HG03139 (cell line): ENCODE data around the gene JHY.
A peak's percentile ranks its signal among the peaks of the same experiment; 100 is the strongest.

Experiments used
- ATAC-seq: cut with Tn5 transposase; IDR thresholded peaks from one replicate; pipeline ENCODE4 v1.9.1; 2021; ENCODE audit not compliant: unreplicated experiment

The JHY gene

DNA sequence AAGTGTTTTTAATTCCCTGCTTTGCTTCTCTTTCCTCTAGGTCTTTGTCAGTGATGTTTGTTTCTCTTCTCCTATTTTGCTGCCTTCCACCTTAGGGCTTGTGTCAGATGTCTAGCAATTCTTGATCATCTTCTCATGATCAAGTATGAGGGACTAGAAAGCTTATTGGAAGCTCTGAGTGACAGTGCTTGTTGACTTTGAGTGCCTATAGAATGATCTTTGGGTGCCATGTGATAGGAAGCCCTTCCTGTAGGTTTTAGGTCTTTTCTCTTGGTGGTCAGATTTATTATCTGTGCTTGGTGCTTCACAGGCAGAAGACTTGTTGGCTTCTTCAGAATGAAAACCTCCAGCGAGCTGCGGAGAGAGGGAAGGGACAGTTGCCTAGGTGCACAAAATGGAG is 56.0 kb downstream of the JHY start:
- ATAC-seq = no peak

DNA sequence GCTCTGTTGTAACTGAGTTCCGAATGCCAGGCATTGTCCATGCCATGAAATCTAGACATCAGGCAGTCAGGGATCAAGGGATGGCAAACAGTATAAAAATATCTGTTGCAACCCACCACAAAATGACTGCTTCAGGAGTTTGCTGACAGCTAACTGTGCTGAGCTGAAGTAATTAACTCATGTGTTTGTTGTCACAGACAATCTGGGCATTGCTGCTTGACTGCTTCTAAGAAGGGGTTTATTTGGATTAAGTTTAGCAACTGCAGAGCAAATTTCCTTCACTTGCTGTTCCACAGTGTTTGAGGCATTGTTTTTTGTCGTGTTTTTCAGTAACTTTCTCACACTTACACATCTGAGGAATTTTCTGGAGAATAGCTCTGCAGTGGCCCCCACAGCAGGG is 68.7 kb downstream of the JHY start:
- ATAC-seq = no peak

DNA sequence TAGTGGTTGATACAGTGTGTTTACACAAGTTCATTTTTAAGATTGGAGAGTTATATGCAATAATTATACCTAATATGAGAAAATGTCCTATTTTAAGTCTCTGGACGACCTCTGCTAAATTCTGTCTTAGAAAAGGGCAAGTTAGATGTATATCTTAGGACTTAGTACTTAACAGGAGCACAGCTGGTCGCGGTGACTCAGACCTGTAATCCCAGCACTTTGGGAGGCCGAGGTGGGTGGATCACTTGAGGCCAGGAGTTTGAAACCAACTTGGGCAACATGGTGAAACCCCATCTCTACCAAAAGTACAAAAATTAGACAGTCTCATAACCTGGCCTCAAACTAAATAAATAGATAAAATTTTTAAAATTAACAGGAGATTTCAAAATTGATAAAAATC is 71.9 kb downstream of the JHY start:
- no peak for ATAC-seq

DNA sequence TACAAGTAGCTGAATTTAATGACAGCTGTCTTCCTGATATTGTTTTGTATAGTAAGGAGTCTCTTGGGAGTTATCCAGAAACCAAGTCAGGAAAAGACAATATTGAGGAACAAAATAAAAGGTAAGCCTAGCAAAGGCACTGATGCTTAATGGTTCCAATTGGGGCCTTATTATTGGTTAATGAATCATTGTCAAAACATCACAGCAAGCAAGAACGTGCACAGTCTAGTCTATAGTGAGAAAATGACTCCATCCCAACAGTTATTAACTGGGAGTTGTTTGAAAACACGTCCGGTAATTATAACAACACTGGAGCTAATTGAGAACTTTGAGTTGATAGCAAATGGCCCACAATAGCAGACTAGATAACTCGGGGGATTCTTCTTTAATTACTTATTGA is 81.4 kb downstream of the JHY start:
- ATAC-seq = no peak

DNA sequence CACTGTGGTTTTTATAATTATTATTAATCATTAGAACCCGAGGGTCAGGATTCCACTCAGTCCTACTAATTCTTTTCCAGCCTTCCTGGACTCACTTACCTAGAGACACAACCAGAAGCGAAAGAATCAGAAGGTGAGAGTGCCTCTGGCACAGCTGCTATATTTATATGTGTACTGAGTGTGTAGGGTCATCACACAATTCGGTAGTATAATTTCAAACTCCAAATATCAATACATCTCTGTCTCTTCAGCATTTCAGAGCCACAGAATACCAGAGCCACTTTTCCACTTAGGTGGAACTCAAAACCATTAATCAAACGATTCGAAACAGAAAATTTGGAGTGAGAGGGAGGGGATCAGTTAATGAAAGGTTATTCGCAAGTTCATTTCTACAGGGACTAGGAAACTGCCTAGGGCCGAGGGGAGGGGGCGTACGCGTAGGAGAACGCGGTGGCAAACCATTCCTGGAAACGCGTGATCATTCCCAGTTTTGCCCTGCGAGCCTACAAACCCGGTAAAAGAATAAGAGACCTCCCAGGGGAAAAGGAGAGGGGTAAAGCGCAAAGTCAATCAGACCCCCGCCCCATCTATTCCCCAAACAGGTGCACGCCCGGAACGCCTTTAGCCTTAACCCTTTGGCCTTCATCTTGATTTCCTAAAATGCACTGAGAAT is 93.6 kb downstream of the JHY start:
- no peak for ATAC-seq

DNA sequence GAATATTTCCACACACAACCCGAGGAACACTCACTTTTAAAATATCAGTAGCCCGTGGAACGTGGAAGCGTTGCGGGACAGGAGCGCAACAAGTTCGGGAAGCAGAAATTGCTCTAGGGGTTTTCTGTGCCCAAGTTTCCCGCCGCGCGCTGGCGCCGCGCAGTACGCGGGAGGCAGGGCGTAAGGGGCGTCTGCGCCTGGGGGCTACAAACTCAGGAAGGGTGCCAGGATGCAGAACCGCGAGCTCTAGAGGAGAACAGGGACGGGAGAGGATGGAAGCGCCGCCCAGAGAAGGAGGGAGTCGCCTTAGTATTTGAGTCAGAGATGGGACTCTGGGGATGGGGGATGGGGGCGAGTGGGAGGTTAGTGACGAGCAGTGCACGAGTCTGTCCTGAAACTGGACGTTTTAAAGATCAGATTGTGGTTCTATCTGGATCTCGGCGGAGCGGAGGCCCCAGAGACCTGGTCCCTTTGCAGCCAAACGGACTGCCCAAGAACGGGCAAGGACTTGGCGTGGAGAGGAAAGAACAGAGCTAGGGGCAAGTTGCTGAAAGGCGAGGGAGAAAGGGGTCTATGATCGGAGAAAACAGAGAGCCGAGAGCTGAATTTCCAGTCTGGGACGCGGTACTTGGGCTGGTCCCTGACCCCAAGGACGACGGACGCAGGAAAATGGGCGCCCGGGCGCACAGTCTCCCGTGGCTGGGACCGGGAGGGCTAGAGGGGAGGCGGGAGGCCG is 94.3 kb downstream of the JHY start:
- ATAC-seq = no peak

DNA sequence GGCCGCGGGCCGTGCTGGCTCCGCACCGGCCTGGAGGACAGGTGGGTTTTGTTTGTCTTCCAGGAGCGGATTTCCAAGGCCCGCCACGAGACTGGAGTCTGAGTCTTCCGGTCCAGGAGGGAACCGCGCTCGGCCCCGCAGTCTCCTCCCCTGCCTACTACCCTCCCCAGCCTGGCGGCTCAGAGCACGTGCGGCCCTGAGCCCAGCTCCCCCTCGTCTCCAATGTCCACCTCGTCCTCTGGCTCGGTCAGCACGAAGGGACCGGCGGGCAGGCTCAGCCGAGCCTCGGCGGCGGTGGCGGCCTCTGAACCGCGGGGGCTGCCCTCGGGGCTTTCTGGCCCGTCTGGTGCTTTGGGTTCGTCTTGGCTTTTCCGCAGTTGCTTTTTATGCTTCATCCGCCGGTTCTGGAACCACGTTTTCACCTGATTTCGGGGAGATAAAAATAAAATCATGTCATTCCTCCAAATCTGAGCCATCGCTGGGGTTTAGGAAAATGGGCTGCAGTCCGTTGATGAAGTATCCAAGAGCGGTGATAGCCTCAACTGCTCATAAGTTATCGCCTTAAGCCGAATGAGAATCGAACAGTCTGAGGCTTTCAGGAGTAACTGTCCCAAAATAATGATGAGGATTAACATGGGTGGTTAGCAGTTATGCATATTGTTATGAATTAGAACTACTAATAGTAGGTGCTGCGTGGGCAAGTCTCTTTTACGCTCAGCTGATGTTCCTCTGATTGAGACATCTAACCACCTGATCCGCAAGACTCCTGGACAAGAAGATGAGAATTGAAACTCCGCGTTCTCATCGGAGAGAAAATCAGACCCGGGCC is 95.1 kb downstream of the JHY start:
- ATAC-seq = no peak

DNA sequence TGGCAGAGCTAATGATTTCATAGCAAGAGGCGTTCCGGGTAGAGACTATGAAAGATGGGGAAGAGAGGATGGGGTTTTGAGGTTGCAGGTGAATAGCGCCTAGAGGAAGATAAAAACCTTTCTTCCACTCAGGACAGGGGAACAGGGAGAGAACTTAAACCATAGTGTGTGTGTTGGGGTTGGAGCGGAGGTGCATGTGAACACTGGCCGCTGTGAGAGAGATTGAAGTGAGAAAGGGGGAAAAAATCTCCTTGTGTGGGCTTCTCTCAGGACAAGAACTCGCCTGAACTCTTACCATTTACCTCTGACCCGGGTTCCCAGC is 95.7 kb downstream of the JHY start:
- ATAC-seq = no peak

DNA sequence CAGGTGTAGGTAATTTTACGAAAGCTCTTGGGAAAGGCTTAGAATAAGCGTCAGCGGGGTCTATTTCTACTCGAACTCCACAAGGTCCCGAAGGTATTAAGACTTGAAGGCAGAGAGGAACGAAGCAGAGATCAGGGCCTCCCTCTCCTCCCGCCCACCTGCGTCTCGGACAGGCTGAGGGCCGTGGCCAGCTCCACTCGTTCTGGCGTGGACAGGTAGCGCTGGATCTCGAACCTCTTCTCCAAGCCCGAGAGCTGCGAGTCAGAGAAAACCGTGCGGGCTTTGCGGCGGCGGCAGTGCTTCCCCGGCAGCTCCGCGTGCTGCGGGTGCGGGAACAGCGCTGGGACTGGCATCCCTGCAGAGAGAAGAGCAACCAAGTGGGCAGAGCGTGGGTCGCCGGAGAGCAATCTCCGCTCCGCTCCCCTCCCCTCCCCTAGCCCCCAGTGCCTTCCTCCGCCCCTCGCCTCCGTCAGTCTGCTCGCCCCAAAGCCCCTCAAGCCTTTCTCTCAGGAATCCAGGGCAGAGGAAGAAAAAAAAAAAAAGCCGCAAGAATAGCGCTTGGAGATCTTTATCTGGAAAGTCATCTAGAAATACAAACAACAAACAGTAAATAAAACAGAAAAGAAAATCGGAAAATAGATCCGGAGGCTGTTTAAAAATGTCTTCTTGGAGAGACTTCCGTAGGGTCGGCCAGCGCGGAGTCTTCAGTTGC is 96.7 kb downstream of the JHY start:
- ATAC-seq = no peak

DNA sequence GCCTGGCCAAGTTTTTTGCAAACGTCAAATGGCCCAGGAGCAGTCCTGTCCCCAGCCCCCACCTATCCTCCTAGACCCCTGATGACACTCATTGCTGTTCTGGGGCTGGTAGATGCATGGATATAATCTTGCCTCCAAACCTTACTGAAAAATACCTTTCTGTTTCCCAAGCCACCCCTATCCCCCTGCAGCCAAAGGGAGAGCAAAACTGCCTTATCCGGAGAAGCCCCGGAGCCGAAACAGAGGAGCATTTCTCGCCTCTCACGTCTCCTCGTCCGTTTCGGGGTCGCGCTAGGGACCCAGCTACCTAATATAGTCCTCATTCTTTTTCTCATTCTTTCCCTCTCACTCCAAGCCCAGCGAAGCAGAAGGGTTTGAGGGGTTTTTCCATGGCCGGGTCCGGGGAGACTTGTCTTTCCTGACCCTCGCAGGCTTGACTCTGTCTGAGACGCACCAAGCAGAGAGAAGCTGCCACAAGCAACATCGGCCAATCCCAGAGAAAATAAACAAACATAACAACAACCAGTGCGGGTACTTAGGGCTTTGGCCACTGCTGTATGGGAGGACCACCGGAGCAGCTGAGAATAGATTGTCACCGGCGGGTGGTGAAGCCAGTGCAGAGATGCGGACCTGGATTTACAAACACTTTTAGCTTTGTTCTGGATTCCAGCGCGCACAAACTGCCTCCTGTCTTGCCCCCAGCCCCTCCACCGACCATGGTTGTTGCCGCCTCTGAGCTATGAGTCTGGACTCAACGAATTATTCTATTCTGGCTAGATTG is 97.4 kb downstream of the JHY start:
- no peak for ATAC-seq

DNA sequence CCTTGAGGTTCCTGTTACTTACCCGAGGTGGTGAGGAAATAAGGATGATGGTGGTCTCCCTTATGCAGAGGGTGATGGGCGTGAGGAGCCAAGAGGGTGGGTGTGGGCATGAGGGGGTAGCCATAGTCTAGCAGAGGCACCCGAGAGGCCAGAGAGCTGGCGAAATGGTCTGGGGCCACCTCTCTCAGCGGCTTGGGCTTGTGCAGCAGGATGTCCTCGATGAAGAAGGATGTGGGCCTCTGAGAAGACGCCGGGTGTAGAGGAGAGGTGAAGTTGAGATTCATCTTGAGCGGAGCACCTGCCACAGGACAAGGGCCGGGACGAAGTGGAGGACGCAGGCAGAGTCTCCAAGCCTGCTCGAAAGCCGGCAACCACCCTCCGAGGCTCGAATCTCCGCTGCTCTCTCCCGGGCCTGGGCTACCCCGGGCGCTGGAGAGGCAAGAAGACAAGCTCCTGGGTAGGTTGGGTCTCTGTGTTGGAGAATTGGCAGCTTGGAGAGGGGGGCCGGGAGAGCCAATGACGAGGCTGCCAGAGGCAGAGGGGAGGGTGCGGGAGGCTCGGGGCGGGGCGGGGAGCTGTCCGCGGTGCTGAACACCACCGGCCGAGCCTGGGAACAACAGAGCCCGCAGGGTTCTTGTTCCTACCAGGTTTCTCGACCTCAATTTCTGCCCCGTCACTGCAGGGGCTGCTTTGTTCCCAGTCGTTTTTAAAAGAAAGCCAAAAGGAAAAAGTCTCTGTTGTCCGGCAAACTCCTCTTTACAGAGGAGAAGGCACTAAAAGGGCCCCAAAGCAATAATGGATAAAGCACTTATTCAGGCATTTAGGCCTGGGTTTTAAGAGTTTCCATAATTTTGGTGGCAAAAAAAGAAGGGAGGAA is 99.1 kb downstream of the JHY start, which contains the start of gene BSX:
Gene BSX, minus strand, starts transcription at position 447 of the 877 bp plus-strand sequence. Its CDS starts 163 bp downstream, at position 284.
- peak; percentile 71 for ATAC-seq

DNA sequence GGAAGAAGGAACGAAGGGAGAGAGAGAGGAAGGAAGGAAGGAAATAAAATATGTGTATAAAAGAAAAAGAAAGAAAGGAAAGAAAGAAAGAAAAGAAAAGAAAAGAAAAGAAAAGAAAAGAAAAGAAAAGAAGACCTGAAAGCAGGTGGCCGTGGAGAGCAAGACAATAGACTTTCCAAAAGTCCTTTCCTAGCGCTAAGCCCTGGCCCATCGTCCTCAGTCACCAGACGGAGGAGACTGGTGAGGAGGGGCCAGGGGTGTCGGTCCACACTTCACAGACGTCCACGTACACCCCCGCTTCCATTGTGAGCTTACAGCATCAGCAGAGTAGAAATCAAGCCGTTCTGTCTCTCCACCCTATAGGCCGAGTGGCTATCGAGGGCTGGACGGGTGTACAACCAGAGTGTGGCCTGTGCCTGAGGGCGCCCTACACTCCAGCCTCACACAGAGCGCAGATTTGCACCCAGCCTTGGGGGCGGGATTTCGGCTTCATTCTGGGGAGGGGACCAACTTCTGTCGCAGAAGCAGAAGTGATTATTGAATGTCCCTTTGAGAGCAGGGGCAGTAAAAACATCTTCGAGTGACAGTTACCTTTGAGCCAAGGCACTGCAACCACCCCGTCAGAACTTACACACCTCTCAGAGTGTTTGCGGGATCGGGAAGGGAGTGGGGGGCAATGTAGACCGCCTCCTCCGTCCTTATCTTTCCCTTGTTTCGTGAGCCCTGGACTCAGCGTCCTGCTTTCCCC is 101.1 kb downstream of the JHY start:
- ATAC-seq = no peak

DNA sequence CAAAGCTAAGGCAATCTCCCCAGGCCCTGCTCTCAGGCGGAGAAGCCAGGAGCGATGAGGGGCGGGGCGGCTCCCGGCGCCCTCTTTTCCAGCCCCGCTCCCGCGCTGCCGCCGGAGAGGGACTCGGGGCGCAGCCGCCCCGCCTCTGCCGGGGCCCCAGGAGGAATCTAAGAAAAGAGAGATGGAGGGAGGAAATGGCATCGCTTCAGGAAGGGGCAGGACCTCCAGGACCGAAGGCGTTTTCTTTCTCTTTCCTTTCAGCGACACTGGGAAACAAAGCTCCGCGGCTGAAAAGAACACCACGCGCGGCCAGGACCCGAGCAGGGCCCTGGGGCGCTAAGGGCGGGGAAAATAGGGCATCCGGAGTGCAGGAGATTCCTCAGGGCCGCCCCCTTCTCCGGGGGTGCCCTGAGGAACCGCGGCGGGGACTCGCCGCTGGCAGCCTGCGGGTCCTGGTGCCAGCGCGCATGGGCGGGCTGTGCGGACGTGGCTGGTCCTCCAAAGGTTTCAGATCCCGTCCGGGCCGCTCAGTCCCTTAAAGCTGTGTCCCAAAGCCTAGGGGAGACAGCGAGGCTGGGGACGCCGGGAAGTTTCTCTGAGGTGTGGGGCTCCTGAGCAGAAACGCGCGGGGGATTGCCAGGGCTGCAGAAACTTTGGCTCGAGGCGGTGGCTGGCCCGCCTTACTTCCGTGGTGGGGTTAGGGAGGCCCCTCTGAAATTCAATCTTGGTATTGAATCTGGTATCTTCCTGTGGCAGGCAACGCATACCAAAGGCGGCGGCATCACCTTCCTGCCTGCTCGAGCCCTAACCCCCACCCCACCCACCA is 101.8 kb downstream of the JHY start:
- no peak for ATAC-seq

DNA sequence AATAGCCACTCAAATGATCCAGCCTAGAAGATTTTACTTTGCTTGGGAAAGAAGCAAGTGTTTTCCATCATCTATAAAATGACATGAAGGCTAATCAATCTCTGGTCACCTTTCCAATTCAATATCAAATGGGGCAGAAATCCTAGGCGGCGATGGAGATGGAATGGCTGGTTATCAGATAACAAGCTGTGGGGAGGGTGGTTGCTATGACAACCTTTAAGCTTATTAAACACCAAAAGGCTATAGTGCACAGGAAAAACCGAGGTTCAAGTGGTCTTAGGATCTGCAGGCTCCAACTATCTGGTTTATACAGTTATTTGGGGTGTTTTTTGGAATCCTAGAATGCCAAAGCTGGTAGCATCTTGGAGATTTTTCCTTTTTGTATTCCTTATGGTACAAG is 113.0 kb downstream of the JHY start:
- ATAC-seq = no peak

DNA sequence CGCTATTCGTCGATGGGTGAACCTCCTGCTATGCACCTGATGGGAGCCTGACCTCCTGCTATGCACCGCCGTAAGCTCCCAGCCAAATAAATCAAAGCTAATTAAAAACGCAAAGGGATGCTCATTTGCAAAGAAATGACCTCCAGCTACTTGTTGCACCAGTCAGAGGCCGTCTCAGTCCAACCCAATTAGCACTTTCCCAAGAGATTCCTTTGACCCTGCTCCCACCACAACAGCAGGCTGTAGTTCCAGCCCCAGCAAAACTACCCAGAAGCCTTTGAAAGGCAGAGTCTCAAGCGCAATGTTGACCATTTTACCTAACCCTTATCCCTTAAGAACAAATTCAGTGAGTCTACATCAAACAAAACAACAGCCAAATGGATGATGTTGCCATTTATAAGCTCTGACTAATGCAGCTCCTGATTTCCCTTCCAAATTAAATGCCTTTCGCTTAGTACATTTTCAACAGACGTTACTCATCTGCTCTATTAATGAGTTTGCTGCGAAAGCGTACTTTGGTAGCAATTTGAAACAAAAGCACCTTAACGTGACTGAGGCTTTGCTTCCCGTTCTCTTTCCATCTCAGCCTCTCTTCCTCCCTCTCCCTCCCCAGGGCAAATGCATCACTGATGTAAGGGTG is 116.3 kb downstream of the JHY start:
- no peak for ATAC-seq

DNA sequence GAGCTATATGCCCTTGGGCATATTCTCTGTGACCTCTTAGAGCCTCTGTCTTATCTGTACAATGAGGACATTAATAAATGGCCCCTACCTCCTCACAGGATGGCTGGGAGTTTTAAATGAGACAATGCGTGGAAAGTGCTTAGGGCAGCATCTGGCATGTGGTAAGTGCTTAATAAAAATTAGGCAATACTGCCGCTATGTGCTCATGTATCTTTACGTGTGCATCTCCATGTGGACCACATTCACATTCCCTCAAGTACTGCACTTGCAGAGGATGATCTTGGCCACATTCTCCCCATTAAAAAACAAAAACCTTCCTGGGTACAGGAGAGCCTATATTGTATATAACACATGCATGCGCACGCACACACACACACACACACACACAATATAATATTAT is 118.2 kb downstream of the JHY start:
- no peak for ATAC-seq

DNA sequence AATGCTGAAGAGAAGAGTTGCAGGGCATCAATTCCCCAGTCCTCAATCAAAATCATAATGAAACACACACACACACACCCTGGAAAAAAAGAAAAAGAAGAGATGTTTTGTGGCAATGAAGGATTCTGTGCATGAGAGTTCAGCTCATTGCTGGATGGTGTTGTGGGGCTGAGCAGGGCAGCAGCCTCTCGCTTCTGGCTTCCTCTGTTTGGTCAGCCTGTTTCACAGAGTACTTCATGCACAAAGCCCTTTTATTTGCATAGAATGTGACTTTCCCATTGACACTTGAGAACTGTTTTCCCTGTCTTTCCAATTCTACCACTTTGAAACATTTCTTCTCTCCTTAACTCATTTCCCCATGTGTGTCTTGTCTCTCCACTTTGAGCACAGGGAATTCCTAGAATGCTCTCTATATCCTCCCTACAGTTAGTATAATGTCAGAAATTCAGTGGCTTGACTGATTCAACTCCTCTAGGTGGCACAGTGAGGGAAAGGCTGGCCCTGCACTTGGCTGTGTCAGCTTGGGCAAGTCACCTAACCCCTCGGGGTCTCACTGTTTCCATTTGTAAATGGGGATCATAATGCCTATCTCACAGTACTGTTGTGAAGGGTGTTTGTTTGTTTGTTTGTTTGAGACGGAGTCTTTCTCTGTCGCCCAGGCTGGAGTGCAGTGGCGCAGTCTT is 124.4 kb downstream of the JHY start:
- ATAC-seq = no peak
